Esophagus squamous epithelium (tissue), 4 donors: ENCODE measurements around the gene SPATA46.

ENCODE experiments used
- POLR2A ChIP-seq, 4 donors: fragments of 450-650 bp; IDR thresholded peaks; one replicate each; pipeline ENCODE4 v1.6.1; 2017; ENCODE audit warnings: antibody characterized with exemption in 4 of 4, mild to moderate bottlenecking in 4 of 4, moderate library complexity in 3 of 4
- TF ChIP-seq, protein P1 (sequence below), 6 experiments: fragments of 450-650 bp in 4 of 6; fragments of 200-600 bp in 2 of 6; sonication (generic) in 2 of 6; IDR thresholded peaks; one replicate each; pipeline ENCODE4 v1.5.1; 2016 to 2019; ENCODE audit warnings: antibody characterized with exemption in 6 of 6, mild to moderate bottlenecking in 4 of 6, moderate library complexity in 4 of 6

DNA sequence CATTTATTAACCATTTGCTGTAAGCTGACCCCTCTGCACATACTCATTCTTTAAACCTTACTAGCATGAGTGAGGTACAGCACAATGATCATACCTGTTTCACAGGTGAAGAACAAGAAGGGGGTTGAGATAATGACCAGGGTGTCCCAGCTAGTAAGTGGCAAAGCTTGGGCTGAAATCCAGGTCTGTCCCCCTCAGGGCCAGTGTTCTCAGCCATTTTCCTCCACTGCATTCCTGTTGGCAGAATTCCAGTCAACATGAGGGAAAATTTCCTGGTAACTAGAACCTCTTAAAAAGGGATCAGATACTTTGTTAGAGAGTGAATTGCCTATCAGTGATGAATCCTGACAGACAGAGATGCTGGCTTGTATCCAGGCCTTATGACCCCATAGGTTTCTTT, 48.1 kb downstream of the SPATA46 start:
- TF ChIP-seq, protein P1, sequence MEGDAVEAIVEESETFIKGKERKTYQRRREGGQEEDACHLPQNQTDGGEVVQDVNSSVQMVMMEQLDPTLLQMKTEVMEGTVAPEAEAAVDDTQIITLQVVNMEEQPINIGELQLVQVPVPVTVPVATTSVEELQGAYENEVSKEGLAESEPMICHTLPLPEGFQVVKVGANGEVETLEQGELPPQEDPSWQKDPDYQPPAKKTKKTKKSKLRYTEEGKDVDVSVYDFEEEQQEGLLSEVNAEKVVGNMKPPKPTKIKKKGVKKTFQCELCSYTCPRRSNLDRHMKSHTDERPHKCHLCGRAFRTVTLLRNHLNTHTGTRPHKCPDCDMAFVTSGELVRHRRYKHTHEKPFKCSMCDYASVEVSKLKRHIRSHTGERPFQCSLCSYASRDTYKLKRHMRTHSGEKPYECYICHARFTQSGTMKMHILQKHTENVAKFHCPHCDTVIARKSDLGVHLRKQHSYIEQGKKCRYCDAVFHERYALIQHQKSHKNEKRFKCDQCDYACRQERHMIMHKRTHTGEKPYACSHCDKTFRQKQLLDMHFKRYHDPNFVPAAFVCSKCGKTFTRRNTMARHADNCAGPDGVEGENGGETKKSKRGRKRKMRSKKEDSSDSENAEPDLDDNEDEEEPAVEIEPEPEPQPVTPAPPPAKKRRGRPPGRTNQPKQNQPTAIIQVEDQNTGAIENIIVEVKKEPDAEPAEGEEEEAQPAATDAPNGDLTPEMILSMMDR (IDR thresholded peaks at IDR 0.05) = no peak
- TF ChIP-seq POLR2A (IDR thresholded peaks at IDR 0.05) = no peak
